HEK293 (cell line): Measurements from ENCODE around the gene TTF2.

Experiments
- CTCF ChIA-PET: fragments of 350-600 bp; formaldehyde crosslinking; extraction: SDS; loops from one replicate; lab custom pipeline; 2021; ENCODE audit warnings: antibody characterized with exemption; lab: Yijun Ruan, JAX
- POLR2A ChIA-PET: fragments of 300-600 bp; formaldehyde crosslinking; extraction: SDS; loops from one replicate; lab custom pipeline; 2020; ENCODE audit warnings: antibody characterized with exemption, inconsistent platforms; lab: Yijun Ruan, JAX
- H3K27ac ChIP-seq: fragments of 200-500 bp; sonication (Bioruptor generic); 2 replicates; pipeline ENCODE4 v1.5.1; 2014; ENCODE audit warnings: low read depth, low read length, control low read depth, inconsistent platforms; ENCODE audit errors: extremely low read depth
- H3K36me3 ChIP-seq, 2 experiments: fragments of 200-500 bp in 1 of 2; sonication (Bioruptor generic) in 1 of 2; 1 replicate in 1 of 2; 2 replicates in 1 of 2; pipeline ENCODE4 v1.5.1; 2014 to 2017; ENCODE audit warnings: inconsistent platforms in 2 of 2, low read length in 2 of 2; ENCODE audit not compliant: control insufficient read depth in 2 of 2, insufficient read depth in 1 of 2
- H3K4me1 ChIP-seq: fragments of 200-500 bp; sonication (Bioruptor generic); 2 replicates; pipeline ENCODE4 v1.5.1; 2014; ENCODE audit warnings: mild to moderate bottlenecking, low read length, inconsistent platforms; ENCODE audit not compliant: control insufficient read depth, insufficient read depth
- H3K4me3 ChIP-seq: 2 replicates; pipeline ENCODE4 v1.5.1; 2011; ENCODE audit warnings: low read depth, mild to moderate bottlenecking, control low read depth, low read length, moderate library complexity
- H3K9me3 ChIP-seq: fragments of 200-500 bp; sonication (Bioruptor generic); 2 replicates; pipeline ENCODE4 v1.5.1; 2014; ENCODE audit warnings: low read depth, low read length, inconsistent platforms; ENCODE audit not compliant: control insufficient read depth, insufficient read depth
- ATF2 ChIP-seq: fragments of 450-650 bp; formaldehyde crosslinking; IDR thresholded peaks from 2 replicates; pipeline ENCODE4 v1.5.1; 2016; ENCODE audit warnings: missing biosample characterization, missing genetic modification characterization, low read depth
- BCL11B ChIP-seq: fragments of 450-650 bp; formaldehyde crosslinking; IDR thresholded peaks from 2 replicates; pipeline ENCODE4 v1.5.1; 2016; ENCODE audit warnings: low read depth, missing biosample characterization, missing genetic modification characterization
- BCL6B ChIP-seq: fragments of 450-650 bp; formaldehyde crosslinking; IDR thresholded peaks from 2 replicates; pipeline ENCODE4 v1.5.1; 2017; ENCODE audit warnings: missing biosample characterization, missing genetic modification characterization
- HOXD13 ChIP-seq: sonication (generic); formaldehyde crosslinking; IDR thresholded peaks from 2 replicates; pipeline ENCODE4 v1.8.0; 2022; ENCODE audit warnings: missing genetic modification reagents, borderline replicate concordance
- KLF8 ChIP-seq: fragments of 450-650 bp; formaldehyde crosslinking; IDR thresholded peaks from 2 replicates; pipeline ENCODE4 v1.5.1; 2016; ENCODE audit warnings: missing biosample characterization, missing genetic modification characterization
- MZF1 ChIP-seq: fragments of 450-650 bp; formaldehyde crosslinking; IDR thresholded peaks from 2 replicates; pipeline ENCODE4 v1.5.1; 2017; ENCODE audit warnings: missing biosample characterization, missing genetic modification characterization, borderline replicate concordance
- TSHZ1 ChIP-seq: fragments of 450-650 bp; formaldehyde crosslinking; IDR thresholded peaks from 2 replicates; pipeline ENCODE4 v1.5.1; 2016; ENCODE audit warnings: missing biosample characterization, missing genetic modification characterization, borderline replicate concordance
- ZBTB48 ChIP-seq: fragments of 450-650 bp; formaldehyde crosslinking; IDR thresholded peaks from 2 replicates; pipeline ENCODE4 v1.5.1; 2016; ENCODE audit warnings: missing biosample characterization, missing genetic modification characterization
- ZFP41 ChIP-seq: fragments of 450-650 bp; formaldehyde crosslinking; IDR thresholded peaks from 2 replicates; pipeline ENCODE4 v1.5.1; 2016; ENCODE audit warnings: missing biosample characterization, missing genetic modification characterization, borderline replicate concordance
- ZFP69B ChIP-seq: fragments of 450-650 bp; formaldehyde crosslinking; IDR thresholded peaks from 2 replicates; pipeline ENCODE4 v1.5.1; 2016; ENCODE audit warnings: missing biosample characterization, missing genetic modification characterization
- ZIC2 ChIP-seq: fragments of 450-650 bp; formaldehyde crosslinking; IDR thresholded peaks from 2 replicates; pipeline ENCODE4 v1.5.1; 2016; ENCODE audit warnings: missing biosample characterization, missing genetic modification characterization
- ZNF10 ChIP-seq: fragments of 450-650 bp; formaldehyde crosslinking; IDR thresholded peaks from 2 replicates; pipeline ENCODE4 v1.5.1; 2017; ENCODE audit warnings: missing biosample characterization, missing genetic modification characterization
- ZNF239 ChIP-seq: fragments of 450-650 bp; formaldehyde crosslinking; IDR thresholded peaks from 2 replicates; pipeline ENCODE4 v1.5.1; 2016; ENCODE audit warnings: missing biosample characterization, missing genetic modification characterization
- ZNF341 ChIP-seq: fragments of 450-650 bp; formaldehyde crosslinking; IDR thresholded peaks from 2 replicates; pipeline ENCODE4; 2016; ENCODE audit warnings: low read depth, missing biosample characterization, missing genetic modification characterization
- ZNF350 ChIP-seq: fragments of 450-650 bp; formaldehyde crosslinking; IDR thresholded peaks from 2 replicates; pipeline ENCODE4 v1.5.0; 2017; ENCODE audit warnings: missing biosample characterization, mild to moderate bottlenecking, missing genetic modification characterization
- ZNF366 ChIP-seq: fragments of 450-650 bp; formaldehyde crosslinking; conservative IDR thresholded peaks from 2 replicates; pipeline ENCODE4 v1.5.1; 2016; ENCODE audit warnings: missing biosample characterization, missing genetic modification characterization
- ZNF391 ChIP-seq: fragments of 450-650 bp; formaldehyde crosslinking; IDR thresholded peaks from 2 replicates; pipeline ENCODE4 v1.5.1; 2016; ENCODE audit warnings: low read depth, missing biosample characterization, missing genetic modification characterization, borderline replicate concordance
- ZNF426 ChIP-seq: fragments of 450-650 bp; formaldehyde crosslinking; IDR thresholded peaks from 2 replicates; pipeline ENCODE4 v1.5.1; 2017; ENCODE audit warnings: missing biosample characterization, missing genetic modification characterization, mild to moderate bottlenecking, inconsistent platforms, moderate library complexity
- ZNF600 ChIP-seq: fragments of 450-650 bp; formaldehyde crosslinking; IDR thresholded peaks from 2 replicates; pipeline ENCODE4 v1.5.1; 2016; ENCODE audit warnings: missing biosample characterization, missing genetic modification characterization
- ZNF654 ChIP-seq: fragments of 450-650 bp; formaldehyde crosslinking; IDR thresholded peaks from 2 replicates; pipeline ENCODE4 v1.5.1; 2016; ENCODE audit warnings: low read depth, missing biosample characterization, missing genetic modification characterization

TTF2 gene

GRCh38 chr1:117079737-117080136 is 19.6 kb downstream of the TTF2 start:
- TF ChIP-seq ZNF10 (tag by site-specific recombination) (no peak), ZNF654 (tag by site-specific recombination) (no peak), ZFP41 (tag by site-specific recombination) (no peak), ZBTB48 (no peak), ATF2 (tag by site-specific recombination) (no peak), ZNF239 (tag by site-specific recombination) (no peak), ZNF391 (tag by site-specific recombination) (no peak), ZIC2 (tag by site-specific recombination) (no peak), BCL11B (tag by site-specific recombination) (no peak), ZNF350 (tag by site-specific recombination) (no peak), BCL6B (tag by site-specific recombination) (no peak), ZFP69B (no peak), TSHZ1 (no peak), ZNF366 (tag by site-specific recombination) (no peak), KLF8 (no peak), MZF1 (no peak)
- CTCF ChIA-PET, result no interaction called here
- Histone ChIP-seq H3K4me3 (no peak overlapping the region), H3K27ac (no peak overlapping the region), H3K36me3 (peaks cover 38 to 98% of the 10 kb centered on the region in 2 experiments), H3K9me3 (no peaks in the 10 kb centered on the region), H3K4me1 (no peaks in the 10 kb centered on the region)
- POLR2A ChIA-PET, result interaction anchor here (0.7 kb wide), 1 partner anchor 24 kb away, joined by 3 read pairs; no protein-coding TSS in a partner anchor

- Histone ChIP-seq H3K4me1 (no peaks in the 10 kb centered on the region), H3K27ac (no peak overlapping the region), H3K36me3 (peaks cover 28 to 90% of the 10 kb centered on the region in 2 experiments), H3K9me3 (no peaks in the 10 kb centered on the region), H3K4me3 (no peak overlapping the region)
- CTCF ChIA-PET, result no interaction called here
- TF ChIP-seq HOXD13 (CRISPR knock-in tag), result no peak
- TF ChIP-seq ZNF426 (tag by site-specific recombination), result no peak
- no peak for TF ChIP-seq ZNF600 (tag by site-specific recombination)
- TF ChIP-seq ZNF341 (tag by site-specific recombination), result no peak
- POLR2A ChIA-PET, result no interaction called here
These were observed 24.1 kb downstream of the TTF2 start for GRCh38 chr1:117084231-117084630.
